Loucy (cell line): ENCODE measurements around the gene RAB19.

ENCODE experiments used
- H2AFZ ChIP-seq: fragments of 200-600 bp; sonication (generic); 2 replicates; pipeline ENCODE4 v1.6.0; 2016; ENCODE audit warnings: antibody characterized with exemption, mild to moderate bottlenecking, low read length, moderate library complexity
- H3F3A ChIP-seq: fragments of 200-600 bp; 2 replicates; pipeline ENCODE4 v1.6.0; 2016; ENCODE audit warnings: antibody characterized with exemption, low read depth, mild to moderate bottlenecking
- H3K27me3 ChIP-seq: fragments of 200-600 bp; sonication (generic); 2 replicates; pipeline ENCODE4 v1.6.1; 2014; ENCODE audit warnings: low read length, mild to moderate bottlenecking; ENCODE audit not compliant: insufficient read depth, poor library complexity, severe bottlenecking
- H3K36me3 ChIP-seq: fragments of 200-600 bp; sonication (generic); 2 replicates; pipeline ENCODE4 v1.6.1; 2016; ENCODE audit warnings: low read length; ENCODE audit not compliant: insufficient read depth
- H3K4me1 ChIP-seq: fragments of 200-600 bp; sonication (generic); 2 replicates; pipeline ENCODE4 v1.5.1; 2014; ENCODE audit warnings: low read length, mild to moderate bottlenecking; ENCODE audit not compliant: insufficient read depth, poor library complexity, severe bottlenecking
- H3K4me2 ChIP-seq: fragments of 200-600 bp; sonication (generic); 2 replicates; pipeline ENCODE4 v1.6.0; 2014; ENCODE audit warnings: antibody characterized with exemption, low read length, low read depth, mild to moderate bottlenecking; ENCODE audit not compliant: poor library complexity, severe bottlenecking
- H3K4me3 ChIP-seq: fragments of 200-600 bp; sonication (generic); 2 replicates; pipeline ENCODE4 v1.5.1; 2014; ENCODE audit warnings: low read length, mild to moderate bottlenecking, mixed read lengths; ENCODE audit not compliant: poor library complexity, severe bottlenecking
- H3K79me2 ChIP-seq: fragments of 200-600 bp; sonication (generic); 2 replicates; pipeline ENCODE4 v1.6.1; 2014; ENCODE audit warnings: low read length; ENCODE audit not compliant: insufficient read depth
- H3K9ac ChIP-seq: fragments of 200-600 bp; sonication (generic); 2 replicates; pipeline ENCODE4 v1.6.0; 2014; ENCODE audit warnings: mild to moderate bottlenecking, low read depth, low read length, moderate library complexity; ENCODE audit not compliant: poor library complexity, severe bottlenecking
- H3K9me2 ChIP-seq: fragments of 200-600 bp; sonication (generic); replicated peaks from 2 replicates; pipeline ENCODE4 v1.6.1; 2016; ENCODE audit warnings: low read depth, low read length, mixed read lengths
- H3K9me3 ChIP-seq: fragments of 200-600 bp; sonication (generic); 2 replicates; pipeline ENCODE4 v1.6.1; 2014; ENCODE audit warnings: mild to moderate bottlenecking, antibody characterized with exemption, low read length, low read depth; ENCODE audit not compliant: insufficient read depth
- H4K20me1 ChIP-seq: fragments of 200-600 bp; sonication (generic); 2 replicates; pipeline ENCODE4 v1.6.0; 2014; ENCODE audit warnings: antibody characterized with exemption, low read length, mild to moderate bottlenecking; ENCODE audit not compliant: insufficient read depth, poor library complexity, severe bottlenecking
- EZH2phosphoT487 ChIP-seq: fragments of 200-600 bp; IDR thresholded peaks from 2 replicates; pipeline ENCODE4 v1.6.1; 2018; ENCODE audit warnings: antibody characterized with exemption, mild to moderate bottlenecking, moderate library complexity, borderline replicate concordance
- TF ChIP-seq, protein P1 (sequence below): fragments of 200-600 bp; sonication (generic); conservative IDR thresholded peaks from 2 replicates; pipeline ENCODE4 v1.5.1; 2014; ENCODE audit warnings: mild to moderate bottlenecking, antibody characterized with exemption, low read length

Gene RAB19

GRCh38 chr7:140454657-140455015, 50.8 kb downstream of the RAB19 start:
- H3K36me3 ChIP-seq = peaks cover 72% of the 10 kb centered on the region
- peaks cover 14% of the 10 kb centered on the region for H4K20me1 ChIP-seq
- H3F3A ChIP-seq = no peaks in the 10 kb centered on the region

DNA sequence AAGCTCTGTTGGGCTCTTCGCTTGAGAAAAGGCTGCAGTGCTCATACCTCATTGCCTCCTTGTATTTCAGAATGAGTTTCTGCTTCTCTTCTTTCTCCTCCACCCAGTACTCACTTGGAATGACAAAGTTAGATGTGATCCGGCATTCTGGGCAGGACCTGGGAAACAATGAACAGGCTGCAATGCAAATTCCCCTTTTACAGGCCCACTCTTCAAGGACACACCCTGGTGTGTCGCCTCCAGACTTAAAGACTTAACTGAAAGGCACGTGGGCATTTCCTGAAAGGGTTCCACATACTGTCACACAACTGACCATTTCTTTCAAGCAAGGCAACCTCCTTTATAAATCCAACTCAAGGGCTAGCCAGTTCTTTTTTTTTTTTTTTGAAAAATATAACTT, 51.9 kb downstream of the RAB19 start:
- H3K4me3 ChIP-seq = no peak overlapping the region
- peaks cover 5% of the 10 kb centered on the region for H3K4me1 ChIP-seq
- H4K20me1 ChIP-seq = peaks cover 16% of the 10 kb centered on the region
- no peak overlapping the region for H3K9ac ChIP-seq
- H3K9me2 ChIP-seq = no peaks in the 10 kb centered on the region
- no peak for TF ChIP-seq EZH2phosphoT487
- TF ChIP-seq, protein P1, sequence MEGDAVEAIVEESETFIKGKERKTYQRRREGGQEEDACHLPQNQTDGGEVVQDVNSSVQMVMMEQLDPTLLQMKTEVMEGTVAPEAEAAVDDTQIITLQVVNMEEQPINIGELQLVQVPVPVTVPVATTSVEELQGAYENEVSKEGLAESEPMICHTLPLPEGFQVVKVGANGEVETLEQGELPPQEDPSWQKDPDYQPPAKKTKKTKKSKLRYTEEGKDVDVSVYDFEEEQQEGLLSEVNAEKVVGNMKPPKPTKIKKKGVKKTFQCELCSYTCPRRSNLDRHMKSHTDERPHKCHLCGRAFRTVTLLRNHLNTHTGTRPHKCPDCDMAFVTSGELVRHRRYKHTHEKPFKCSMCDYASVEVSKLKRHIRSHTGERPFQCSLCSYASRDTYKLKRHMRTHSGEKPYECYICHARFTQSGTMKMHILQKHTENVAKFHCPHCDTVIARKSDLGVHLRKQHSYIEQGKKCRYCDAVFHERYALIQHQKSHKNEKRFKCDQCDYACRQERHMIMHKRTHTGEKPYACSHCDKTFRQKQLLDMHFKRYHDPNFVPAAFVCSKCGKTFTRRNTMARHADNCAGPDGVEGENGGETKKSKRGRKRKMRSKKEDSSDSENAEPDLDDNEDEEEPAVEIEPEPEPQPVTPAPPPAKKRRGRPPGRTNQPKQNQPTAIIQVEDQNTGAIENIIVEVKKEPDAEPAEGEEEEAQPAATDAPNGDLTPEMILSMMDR = no peak
- H2AFZ ChIP-seq = no peak overlapping the region
- H3K79me2 ChIP-seq = peaks cover 4% of the 10 kb centered on the region; the same call in 1 of the 2 replicates
- no peaks in the 10 kb centered on the region for H3K9me3 ChIP-seq
- H3K27me3 ChIP-seq = no peaks in the 10 kb centered on the region
- no peak overlapping the region for H3K4me2 ChIP-seq
- H3F3A ChIP-seq = no peaks in the 10 kb centered on the region
- H3K36me3 ChIP-seq = peaks cover 82% of the 10 kb centered on the region

More at GRCh38 chr7:140454657-140455015, 50.8 kb downstream of the RAB19 start:
- no peak overlapping the region for H2AFZ ChIP-seq
- no peak for TF ChIP-seq EZH2phosphoT487
- TF ChIP-seq, protein P1 = no peak
- no peaks in the 10 kb centered on the region for H3K79me2 ChIP-seq
- no peak overlapping the region for H3K9ac ChIP-seq
- H3K9me3 ChIP-seq = no peaks in the 10 kb centered on the region
- H3K4me3 ChIP-seq = no peak overlapping the region
- H3K27me3 ChIP-seq = no peaks in the 10 kb centered on the region
- no peaks in the 10 kb centered on the region for H3K9me2 ChIP-seq
- peaks cover 15% of the 10 kb centered on the region for H3K4me1 ChIP-seq
- no peak overlapping the region for H3K4me2 ChIP-seq

GRCh38 chr7:140456551-140457051, 52.7 kb downstream of the RAB19 start:
- H3F3A ChIP-seq = no peaks in the 10 kb centered on the region
- H3K36me3 ChIP-seq = peaks cover 91% of the 10 kb centered on the region
- peaks cover 16% of the 10 kb centered on the region for H4K20me1 ChIP-seq
- H3K4me3 ChIP-seq = no peak overlapping the region
- no peak overlapping the region for H3K4me2 ChIP-seq
- H3K4me1 ChIP-seq = no peaks in the 10 kb centered on the region
- TF ChIP-seq, protein P1 = no peak
- no peak for TF ChIP-seq EZH2phosphoT487
- H2AFZ ChIP-seq = no peak overlapping the region
- H3K27me3 ChIP-seq = no peaks in the 10 kb centered on the region
- H3K9me3 ChIP-seq = no peaks in the 10 kb centered on the region
- peaks cover 10% of the 10 kb centered on the region; the same call in 1 of the 2 replicates for H3K79me2 ChIP-seq
- no peak overlapping the region for H3K9ac ChIP-seq
- H3K9me2 ChIP-seq = no peaks in the 10 kb centered on the region
